ENCODE data around the gene DALRD3. TPM values are rescaled to one million over a fixed set of nuclear protein-coding genes. Genes with fewer than 3 reads are reported as not detected.

The DALRD3 gene
- total and polyA plus RNA-seq, 2 experiments from 2014 or later = 31.0 to 57.7 TPM

- Histone ChIP-seq H3K9me2 (ENCODE audit: insufficient read depth) (no peaks in the 10 kb centered on the region), H3K4me1 (ENCODE audit: insufficient read depth) (peaks cover 9% of the 10 kb centered on the region; the same call in 1 of the 2 replicates), H2AFZ (no peak overlapping the region), H3K27ac (ENCODE audit: low read depth) (no peak overlapping the region), H4K20me1 (replicated peaks; ENCODE audit: insufficient read depth) (peaks cover 22% of the 10 kb centered on the region), H3K4me2 (peak overlapping the region; percentile 98), H3K79me2 (replicated peaks; ENCODE audit: insufficient read depth) (peaks cover 22% of the 10 kb centered on the region), H3K27me3 (ENCODE audit: insufficient read depth) (no peaks in the 10 kb centered on the region), H3K4me3 (peak overlapping the region; percentile 93), H3F3A (replicated peaks; ENCODE audit: low read depth) (peaks cover 58% of the 10 kb centered on the region), H3K36me3 (ENCODE audit: insufficient read depth) (peaks cover 56% of the 10 kb centered on the region)
- Mint-ChIP-seq H3K27me3 (ENCODE audit: insufficient read depth, low read depth, poor library complexity) (peaks cover 27% of the 10 kb centered on the region), H3K36me3 (ENCODE audit: low read depth) (peaks cover 91% of the 10 kb centered on the region), H3K27ac (peak overlapping the region; percentile 59; the same call in 1 of the 2 replicates), H3K9me3 (no peaks in the 10 kb centered on the region; the same call in 1 of the 3 replicates), H3K4me3 (peak overlapping the region; percentile 94), H3K4me1 (peaks cover 23% of the 10 kb centered on the region)
- TF ChIP-seq EZH2phosphoT487 (IDR thresholded peaks at IDR 0.05; ENCODE audit: unreplicated experiment) = no peak
- no peak for DNase-seq (ENCODE audit: low spot score)
- ATAC-seq = no peak
These were observed 9.9 kb upstream of the DALRD3 start for GRCh38 chr3:49028298-49028672.

- no peak for ATAC-seq
- H3K36me3 ChIP-seq (ENCODE audit: insufficient read depth) = peaks cover 54% of the 10 kb centered on the region
These were observed 9.3 kb upstream of the DALRD3 start for GRCh38 chr3:49027634-49028033.

More at GRCh38 chr3:49027634-49028033, 9.3 kb upstream of the DALRD3 start:
- Mint-ChIP-seq H3K9me3 (no peaks in the 10 kb centered on the region; the same call in 1 of the 3 replicates), H3K27me3 (ENCODE audit: insufficient read depth, low read depth, poor library complexity) (peaks cover 33% of the 10 kb centered on the region), H3K36me3 (ENCODE audit: low read depth) (peaks cover 91% of the 10 kb centered on the region), H3K4me1 (peaks cover 28% of the 10 kb centered on the region), H3K27ac (peak overlapping the region; percentile 80; the same call in 1 of the 2 replicates), H3K4me3 (peak overlapping the region; percentile 94; the same call in 2 of the 3 replicates)
- Histone ChIP-seq H3K79me2 (replicated peaks; ENCODE audit: insufficient read depth) (peaks cover 28% of the 10 kb centered on the region), H3F3A (replicated peaks; ENCODE audit: low read depth) (peaks cover 57% of the 10 kb centered on the region), H4K20me1 (replicated peaks; ENCODE audit: insufficient read depth) (peaks cover 25% of the 10 kb centered on the region), H3K4me3 (peak overlapping the region; percentile 93; the same call in 1 of the 2 replicates), H3K4me1 (ENCODE audit: insufficient read depth) (peaks cover 16% of the 10 kb centered on the region; the same call in 1 of the 2 replicates), H3K4me2 (peak overlapping the region; percentile 98; the same call in 1 of the 2 replicates), H3K27me3 (ENCODE audit: insufficient read depth) (no peaks in the 10 kb centered on the region), H3K27ac (ENCODE audit: low read depth) (no peak overlapping the region), H3K9me2 (ENCODE audit: insufficient read depth) (no peaks in the 10 kb centered on the region), H2AFZ (no peak overlapping the region)
- DNase-seq (ENCODE audit: low spot score) = no peak
- TF ChIP-seq CREB1 (CRISPR knock-in tag; IDR thresholded peaks at IDR 0.05; ENCODE audit: low read depth) (no peak), POLR2AphosphoS5 (IDR thresholded peaks at IDR 0.05; ENCODE audit: low read depth) (no peak), ETS1 (IDR thresholded peaks at IDR 0.05) (no peak), EZH2phosphoT487 (IDR thresholded peaks at IDR 0.05; ENCODE audit: unreplicated experiment) (no peak), ZNF462 (CRISPR knock-in tag; IDR thresholded peaks at IDR 0.05) (no peak), JUNB (IDR thresholded peaks at IDR 0.05; ENCODE audit: unreplicated experiment) (no peak), ZNF331 (CRISPR knock-in tag; IDR thresholded peaks at IDR 0.05; ENCODE audit: low read depth) (no peak), ZNF114 (CRISPR knock-in tag; IDR thresholded peaks at IDR 0.05) (no peak), CTCF (conservative IDR thresholded peaks at IDR 0.05; ENCODE audit: low read depth in 2 of 2) (no peak), NANOG (IDR thresholded peaks at IDR 0.05; ENCODE audit: borderline replicate concordance) (no peak)

Measured in GM23338 (cell line).